Osteoblast (primary cell): ENCODE results near the gene C14orf132. TPM values are rescaled to one million over a fixed set of nuclear protein-coding genes. Genes with fewer than 3 reads are reported as not detected.

Experiments used
- DNase-seq: peaks from one replicate; pipeline ENCODE4 v3.0.0; 2011; ENCODE audit warnings: low spot score, mixed read lengths; ENCODE audit not compliant: insufficient read length; ENCODE audit errors: missing footprints
- H2AFZ ChIP-seq: 2 replicates; pipeline ENCODE4 v1.6.0; 2011; ENCODE audit warnings: mild to moderate bottlenecking, low read length
- H3K27ac ChIP-seq: 2 replicates; pipeline ENCODE4 v1.5.1; 2011; ENCODE audit warnings: mild to moderate bottlenecking, low read depth, low read length, moderate library complexity
- H3K27me3 ChIP-seq: 2 replicates; pipeline ENCODE4 v1.6.0; 2012; ENCODE audit warnings: mild to moderate bottlenecking, control low read depth, inconsistent platforms, low read length, moderate library complexity; ENCODE audit not compliant: insufficient read depth
- H3K36me3 ChIP-seq: 2 replicates; pipeline ENCODE4 v1.5.1; 2011; ENCODE audit warnings: mild to moderate bottlenecking, low read length, control low read depth, moderate library complexity; ENCODE audit not compliant: insufficient read depth
- H3K4me1 ChIP-seq: 2 replicates; pipeline ENCODE4 v1.5.1; 2011; ENCODE audit warnings: mild to moderate bottlenecking, low read length, control low read depth, moderate library complexity; ENCODE audit not compliant: insufficient read depth
- H3K4me2 ChIP-seq: 2 replicates; pipeline ENCODE4 v1.6.0; 2011; ENCODE audit warnings: mild to moderate bottlenecking, low read length; ENCODE audit not compliant: insufficient read depth
- H3K4me3 ChIP-seq: fragments of 200-600 bp; sonication (generic); 3 replicates; pipeline ENCODE4 v1.5.1; 2012; ENCODE audit warnings: mild to moderate bottlenecking, low read length, inconsistent platforms; ENCODE audit not compliant: insufficient read depth
- H3K79me2 ChIP-seq: 2 replicates; pipeline ENCODE4 v1.6.0; 2012; ENCODE audit warnings: mild to moderate bottlenecking, low read length, control low read depth, inconsistent platforms; ENCODE audit not compliant: insufficient read depth
- H3K9me3 ChIP-seq: 2 replicates; pipeline ENCODE4 v1.5.1; 2011; ENCODE audit warnings: low read depth, low read length, control low read depth
- H4K20me1 ChIP-seq: 2 replicates; pipeline ENCODE4 v1.6.0; 2012; ENCODE audit warnings: mild to moderate bottlenecking, low read length, control low read depth; ENCODE audit not compliant: insufficient read depth
- total RNA-seq: library from RNA; depleted of rRNA; stranded (reverse); fragments of >200 nt; gene quantifications from 2 replicates; pipeline ENCODE4 v1.2.3, GENCODE V29; 2012
- TF ChIP-seq, protein P1 (sequence below): IDR thresholded peaks from 2 replicates; pipeline ENCODE4 v1.5.1; 2011; ENCODE audit warnings: mild to moderate bottlenecking, low read depth, low read length, moderate library complexity; ENCODE audit errors: extremely low read depth

Gene C14orf132
- total RNA-seq, 1 donor: 40.2 TPM

DNA sequence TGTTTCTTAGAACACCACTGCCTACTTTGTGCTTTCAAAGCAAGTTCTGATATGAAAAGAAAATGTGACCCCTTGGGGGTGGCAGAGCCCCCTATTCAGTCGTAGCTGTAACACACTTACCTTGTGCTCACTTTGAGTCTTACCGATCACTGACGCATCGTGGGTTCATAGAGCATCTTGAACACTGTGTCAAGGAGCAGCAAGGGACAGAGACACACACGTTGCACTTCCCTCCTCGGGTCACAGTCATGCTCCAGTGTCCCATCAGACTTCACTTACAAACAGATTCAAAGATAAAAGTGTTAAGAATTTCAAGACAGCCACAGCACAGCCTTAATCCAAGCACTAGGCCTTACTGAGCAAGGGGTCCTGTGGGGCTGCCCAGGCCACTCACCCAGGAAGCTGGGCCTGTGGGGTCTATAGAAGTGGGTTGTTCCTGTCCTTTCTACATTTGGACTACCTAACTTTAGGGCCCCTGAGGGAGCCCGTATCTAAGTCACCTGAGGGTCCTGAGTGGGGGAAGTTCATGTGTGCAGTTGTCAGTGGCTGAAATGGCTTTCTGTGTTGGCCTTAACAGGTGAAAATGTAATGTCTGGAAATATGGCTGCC is 90.1 kb downstream of the C14orf132 start:
- no peak overlapping the region for H2AFZ ChIP-seq
- no peak for DNase-seq
- H3K36me3 ChIP-seq: no peaks in the 10 kb centered on the region
- H3K4me3 ChIP-seq: no peak overlapping the region
- TF ChIP-seq, protein P1, sequence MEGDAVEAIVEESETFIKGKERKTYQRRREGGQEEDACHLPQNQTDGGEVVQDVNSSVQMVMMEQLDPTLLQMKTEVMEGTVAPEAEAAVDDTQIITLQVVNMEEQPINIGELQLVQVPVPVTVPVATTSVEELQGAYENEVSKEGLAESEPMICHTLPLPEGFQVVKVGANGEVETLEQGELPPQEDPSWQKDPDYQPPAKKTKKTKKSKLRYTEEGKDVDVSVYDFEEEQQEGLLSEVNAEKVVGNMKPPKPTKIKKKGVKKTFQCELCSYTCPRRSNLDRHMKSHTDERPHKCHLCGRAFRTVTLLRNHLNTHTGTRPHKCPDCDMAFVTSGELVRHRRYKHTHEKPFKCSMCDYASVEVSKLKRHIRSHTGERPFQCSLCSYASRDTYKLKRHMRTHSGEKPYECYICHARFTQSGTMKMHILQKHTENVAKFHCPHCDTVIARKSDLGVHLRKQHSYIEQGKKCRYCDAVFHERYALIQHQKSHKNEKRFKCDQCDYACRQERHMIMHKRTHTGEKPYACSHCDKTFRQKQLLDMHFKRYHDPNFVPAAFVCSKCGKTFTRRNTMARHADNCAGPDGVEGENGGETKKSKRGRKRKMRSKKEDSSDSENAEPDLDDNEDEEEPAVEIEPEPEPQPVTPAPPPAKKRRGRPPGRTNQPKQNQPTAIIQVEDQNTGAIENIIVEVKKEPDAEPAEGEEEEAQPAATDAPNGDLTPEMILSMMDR: no peak
- no peak overlapping the region for H3K4me2 ChIP-seq
- no peaks in the 10 kb centered on the region for H3K79me2 ChIP-seq
- no peaks in the 10 kb centered on the region for H3K27me3 ChIP-seq
- H4K20me1 ChIP-seq: no peaks in the 10 kb centered on the region
- H3K27ac ChIP-seq: no peak overlapping the region
- no peaks in the 10 kb centered on the region for H3K9me3 ChIP-seq
- H3K4me1 ChIP-seq: peaks cover 5% of the 10 kb centered on the region

DNA sequence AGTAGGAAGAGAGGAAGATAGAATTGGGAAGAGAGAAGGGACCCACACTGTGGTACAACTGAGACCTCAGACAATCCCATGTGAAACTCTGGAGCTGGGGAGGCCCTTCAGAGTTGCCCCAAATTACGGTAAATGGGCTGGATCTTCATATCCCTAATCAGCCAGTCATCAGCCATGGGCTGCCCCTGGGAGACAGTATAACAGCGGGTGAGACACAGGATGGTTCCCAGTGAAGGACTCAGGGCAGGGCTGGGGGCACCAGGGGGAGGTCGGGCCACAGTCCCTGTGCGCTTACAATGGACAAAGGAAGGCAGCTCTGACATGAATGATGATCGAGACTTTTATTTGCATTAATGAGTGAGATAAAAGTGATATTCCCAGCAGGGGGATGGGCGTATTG is 91.2 kb downstream of the C14orf132 start:
- Histone ChIP-seq H3K9me3 (no peaks in the 10 kb centered on the region), H3K79me2 (no peaks in the 10 kb centered on the region), H3K27ac (no peak overlapping the region), H3K4me1 (peaks cover 9% of the 10 kb centered on the region), H3K27me3 (no peaks in the 10 kb centered on the region), H3K36me3 (no peaks in the 10 kb centered on the region), H2AFZ (no peak overlapping the region), H3K4me3 (no peak overlapping the region), H3K4me2 (no peak overlapping the region), H4K20me1 (no peaks in the 10 kb centered on the region)
- no peak for DNase-seq
- TF ChIP-seq, protein P1: no peak

DNA sequence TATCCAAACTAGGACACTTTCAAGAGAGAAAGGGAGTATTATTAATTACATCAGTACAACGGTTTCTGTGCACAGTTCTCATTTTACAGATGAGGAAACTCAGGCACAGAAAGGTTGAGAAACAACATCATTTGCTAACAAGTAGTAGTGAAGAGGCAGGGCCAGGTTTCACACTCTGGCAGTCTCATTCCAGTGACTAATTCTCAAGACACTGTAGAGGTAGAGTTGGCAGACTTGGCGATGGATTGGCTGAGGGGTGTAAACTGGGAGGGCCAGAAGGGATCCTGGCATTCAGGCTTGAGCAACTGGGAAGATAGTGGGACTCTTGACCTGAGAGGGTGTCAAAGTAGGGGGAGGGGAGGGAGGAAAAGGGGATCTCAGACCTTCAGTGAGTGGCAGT is 91.7 kb downstream of the C14orf132 start:
- H3K27me3 ChIP-seq: no peaks in the 10 kb centered on the region
- no peak overlapping the region for H3K4me3 ChIP-seq
- peaks cover 11% of the 10 kb centered on the region for H3K4me1 ChIP-seq
- H2AFZ ChIP-seq: no peak overlapping the region
- H3K9me3 ChIP-seq: no peaks in the 10 kb centered on the region
- H4K20me1 ChIP-seq: no peaks in the 10 kb centered on the region
- no peak overlapping the region for H3K27ac ChIP-seq
- TF ChIP-seq, protein P1: no peak
- no peaks in the 10 kb centered on the region for H3K36me3 ChIP-seq
- no peak for DNase-seq
- no peak overlapping the region for H3K4me2 ChIP-seq
- H3K79me2 ChIP-seq: no peaks in the 10 kb centered on the region

DNA sequence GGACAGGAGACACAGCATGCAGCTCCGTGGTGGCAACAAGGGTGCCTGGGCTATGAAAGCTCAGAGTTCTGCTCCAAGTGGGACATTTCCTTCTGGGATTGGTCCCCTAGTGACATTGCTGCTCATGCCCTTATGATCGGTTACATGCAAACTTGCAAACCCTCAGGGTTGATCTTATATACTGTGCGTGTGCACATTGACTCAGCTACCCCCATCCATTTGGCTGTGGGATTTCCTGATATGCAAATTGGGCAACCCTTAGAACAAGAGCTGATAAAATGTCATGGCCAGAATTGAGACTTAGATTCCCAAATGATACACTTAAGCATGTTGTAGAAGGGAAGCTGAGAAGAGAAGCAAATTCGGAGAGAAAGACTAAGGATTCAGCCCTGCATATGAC is 92.7 kb downstream of the C14orf132 start:
- Histone ChIP-seq H3K4me1 (peaks cover 16% of the 10 kb centered on the region), H2AFZ (no peak overlapping the region), H3K36me3 (no peaks in the 10 kb centered on the region), H3K79me2 (no peaks in the 10 kb centered on the region), H3K9me3 (no peaks in the 10 kb centered on the region), H3K27me3 (no peaks in the 10 kb centered on the region), H4K20me1 (no peaks in the 10 kb centered on the region), H3K4me2 (no peak overlapping the region), H3K4me3 (no peak overlapping the region), H3K27ac (no peak overlapping the region)
- no peak for DNase-seq
- TF ChIP-seq, protein P1: no peak
